GM19397 (cell line): Measurements from ENCODE around the gene SPTBN5.

Experiments
- ATAC-seq: cut with Tn5 transposase; IDR thresholded peaks from one replicate; pipeline ENCODE4 v1.9.1; 2021; ENCODE audit warnings: mild to moderate bottlenecking, moderate library complexity; ENCODE audit not compliant: unreplicated experiment

SPTBN5 gene

GRCh38 chr15:41893422-41894250 is at the start of gene SPTBN5:
TSS of gene SPTBN5 (minus strand) at chr15:41894053. CDS start at chr15:41893497, 556 bp downstream.
- no peak for ATAC-seq

GRCh38 chr15:41942886-41943285 is 49.0 kb upstream of the SPTBN5 start:
- no peak for ATAC-seq

GRCh38 chr15:41941644-41942415 is 48.0 kb upstream of the SPTBN5 start:
- no peak for ATAC-seq

- no peak for ATAC-seq
These were observed 46.6 kb upstream of the SPTBN5 start for GRCh38 chr15:41940441-41940857.

- no peak for ATAC-seq
These were observed 46.1 kb upstream of the SPTBN5 start for GRCh38 chr15:41939986-41940385.

GRCh38 chr15:41937568-41937923 is 43.7 kb upstream of the SPTBN5 start:
- no peak for ATAC-seq

- no peak for ATAC-seq
These were observed 43.1 kb upstream of the SPTBN5 start for GRCh38 chr15:41936649-41937567.

- no peak for ATAC-seq
These were observed 42.3 kb upstream of the SPTBN5 start for GRCh38 chr15:41936155-41936554.

- peak; percentile 43 for ATAC-seq
These were observed 41.7 kb upstream of the SPTBN5 start for GRCh38 chr15:41935566-41936020.

GRCh38 chr15:41934843-41935242 is 41.0 kb upstream of the SPTBN5 start:
- ATAC-seq = peak; percentile 38

GRCh38 chr15:41933771-41934170 is 39.9 kb upstream of the SPTBN5 start:
- ATAC-seq = no peak

- no peak for ATAC-seq
These were observed 39.5 kb upstream of the SPTBN5 start for GRCh38 chr15:41933326-41933725.

- no peak for ATAC-seq
These were observed 38.8 kb upstream of the SPTBN5 start for GRCh38 chr15:41932511-41933289.

- no peak for ATAC-seq
These were observed 38.2 kb upstream of the SPTBN5 start for GRCh38 chr15:41932101-41932500.

- no peak for ATAC-seq
These were observed 37.0 kb upstream of the SPTBN5 start for GRCh38 chr15:41930867-41931222.

GRCh38 chr15:41930221-41930866 is 36.5 kb upstream of the SPTBN5 start:
- ATAC-seq = no peak

GRCh38 chr15:41928637-41929620 is 35.1 kb upstream of the SPTBN5 start:
- peak; percentile 56 for ATAC-seq

GRCh38 chr15:41928100-41928499 is 34.2 kb upstream of the SPTBN5 start:
- ATAC-seq = no peak

GRCh38 chr15:41927536-41927935 is 33.7 kb upstream of the SPTBN5 start:
- ATAC-seq = no peak
